GM23338 (cell line): ENCODE data around the gene RIMS4. TPM values are rescaled to one million over a fixed set of nuclear protein-coding genes. Genes with fewer than 3 reads are reported as not detected.

ENCODE experiments used
- ATAC-seq: fragments of 200-7000 bp; cut with Tn5 transposase; 3 replicates; pipeline ENCODE4 v1.9.1; 2020
- DNase-seq: peaks from one replicate; pipeline ENCODE4 v3.0.0-alpha.2; 2015; ENCODE audit warnings: low spot score
- H2AFZ ChIP-seq: fragments of 200-600 bp; sonication (generic); 2 replicates; pipeline ENCODE4 v1.8.0; 2016; ENCODE audit warnings: antibody characterized with exemption, mild to moderate bottlenecking, moderate library complexity
- H3F3A ChIP-seq: fragments of 200-600 bp; sonication (generic); replicated peaks from 2 replicates; pipeline ENCODE4 v1.8.0; 2017; ENCODE audit warnings: antibody characterized with exemption, mixed run types, low read depth
- H3K27ac ChIP-seq: fragments of 200-600 bp; sonication (generic); 2 replicates; pipeline ENCODE4 v1.6.1; 2016; ENCODE audit warnings: low read depth
- H3K27me3 ChIP-seq: fragments of 200-600 bp; sonication (generic); 2 replicates; pipeline ENCODE4 v1.8.0; 2016; ENCODE audit warnings: mild to moderate bottlenecking, mixed run types, moderate library complexity; ENCODE audit not compliant: insufficient read depth
- H3K36me3 ChIP-seq: fragments of 200-600 bp; sonication (generic); 2 replicates; pipeline ENCODE4 v1.8.0; 2016; ENCODE audit warnings: mild to moderate bottlenecking; ENCODE audit not compliant: insufficient read depth
- H3K4me1 ChIP-seq: fragments of 200-600 bp; sonication (generic); 2 replicates; pipeline ENCODE4 v1.8.0; 2016; ENCODE audit warnings: mild to moderate bottlenecking, moderate library complexity; ENCODE audit not compliant: insufficient read depth
- H3K4me2 ChIP-seq: fragments of 200-600 bp; sonication (generic); 2 replicates; pipeline ENCODE4 v1.7.1; 2017; ENCODE audit warnings: mixed run types
- H3K4me3 ChIP-seq: fragments of 200-600 bp; sonication (generic); 2 replicates; pipeline ENCODE4 v1.6.1; 2016; ENCODE audit warnings: mixed run types
- H3K79me2 ChIP-seq: fragments of 200-600 bp; sonication (generic); replicated peaks from 2 replicates; pipeline ENCODE4 v1.8.0; 2017; ENCODE audit warnings: mild to moderate bottlenecking; ENCODE audit not compliant: insufficient read depth
- H3K9me2 ChIP-seq: fragments of 200-600 bp; sonication (generic); 2 replicates; pipeline ENCODE4 v1.8.0; 2017; ENCODE audit not compliant: insufficient read depth
- H4K20me1 ChIP-seq: fragments of 200-600 bp; sonication (generic); replicated peaks from 2 replicates; pipeline ENCODE4 v1.8.0; 2017; ENCODE audit warnings: mild to moderate bottlenecking; ENCODE audit not compliant: insufficient read depth
- H3K27ac Mint-ChIP-seq: 2 replicates; pipeline ENCODE4 v1.8.0; 2020; ENCODE audit warnings: inconsistent platforms, mild to moderate bottlenecking, moderate library complexity, mixed read lengths
- H3K27me3 Mint-ChIP-seq: 3 replicates; pipeline ENCODE4 v1.8.0; 2022; ENCODE audit warnings: low read depth, mild to moderate bottlenecking, moderate library complexity, mixed read lengths, inconsistent platforms; ENCODE audit not compliant: insufficient read depth, poor library complexity
- H3K36me3 Mint-ChIP-seq: 3 replicates; pipeline ENCODE4 v1.8.0; 2021; ENCODE audit warnings: low read depth, mild to moderate bottlenecking, inconsistent platforms, moderate library complexity, mixed read lengths
- H3K4me1 Mint-ChIP-seq: 3 replicates; pipeline ENCODE4 v1.8.0; 2020; ENCODE audit warnings: mild to moderate bottlenecking, inconsistent platforms, mixed read lengths
- H3K4me3 Mint-ChIP-seq: 3 replicates; pipeline ENCODE4 v1.8.0; 2021; ENCODE audit warnings: moderate library complexity, mild to moderate bottlenecking, inconsistent platforms, mixed read lengths
- H3K9me3 Mint-ChIP-seq: 3 replicates; pipeline ENCODE4 v1.8.0; 2020; ENCODE audit warnings: moderate library complexity, mild to moderate bottlenecking, inconsistent platforms, mixed read lengths
- CREB1 ChIP-seq: fragments of 250-450 bp; sonication (Bioruptor Pico); IDR thresholded peaks from 2 replicates; pipeline ENCODE4 v1.5.0; 2020; ENCODE audit warnings: low read depth, mild to moderate bottlenecking, moderate library complexity
- ETS1 ChIP-seq: IDR thresholded peaks from 2 replicates; pipeline ENCODE4 v1.6.1; 2016; ENCODE audit warnings: antibody characterized with exemption
- JUNB ChIP-seq: IDR thresholded peaks from one replicate; pipeline ENCODE4 v1.6.1; 2016; ENCODE audit warnings: antibody characterized with exemption; ENCODE audit not compliant: unreplicated experiment
- POLR2AphosphoS5 ChIP-seq: IDR thresholded peaks from 2 replicates; pipeline ENCODE4 v1.6.1; 2016; ENCODE audit warnings: antibody characterized with exemption, low read depth
- REST ChIP-seq: IDR thresholded peaks from one replicate; pipeline ENCODE4 v1.6.1; 2018; ENCODE audit warnings: antibody characterized with exemption; ENCODE audit not compliant: unreplicated experiment
- ZNF462 ChIP-seq: fragments of 250-450 bp; sonication (Bioruptor Pico); IDR thresholded peaks from 2 replicates; pipeline ENCODE4 v1.5.0; 2020; ENCODE audit warnings: mild to moderate bottlenecking, moderate library complexity
- polyA plus RNA-seq: library from polyadenylated mRNA; unstranded; fragments of >200 nt; fragmentation: Nextera tagmentation; extraction: Ambion mirVana; gene quantifications from 2 replicates; pipeline ENCODE4 v1.2.1, GENCODE V29; 2016
- total RNA-seq: library from RNA; depleted of rRNA; stranded (reverse); fragments of >200 nt; shearing (Covaris generic); gene quantifications from 2 replicates; pipeline ENCODE4 v1.2.3, GENCODE V29; 2014

The RIMS4 gene
- total and polyA plus RNA-seq, 2 experiments from 2014 or later, result 3.5 to 39.7 TPM

- no peak for TF ChIP-seq POLR2AphosphoS5
- TF ChIP-seq JUNB, result no peak
- no peak for TF ChIP-seq ETS1
- TF ChIP-seq ZNF462 (CRISPR knock-in tag), result no peak
These were observed 79.9 kb downstream of the RIMS4 start (continued) for GRCh38 chr20:44730441-44730840.

- Mint-ChIP-seq H3K4me1 (peaks cover 43% of the 10 kb centered on the region), H3K27ac (peak overlapping the region; percentile 72), H3K36me3 (no peaks in the 10 kb centered on the region), H3K4me3 (peak overlapping the region; percentile 31), H3K9me3 (no peaks in the 10 kb centered on the region), H3K27me3 (peaks cover 5% of the 10 kb centered on the region)
- Histone ChIP-seq H2AFZ (no peak overlapping the region), H3K4me3 (no peak overlapping the region), H3K4me1 (peaks cover 23% of the 10 kb centered on the region), H3K27me3 (no peaks in the 10 kb centered on the region), H3K27ac (no peak overlapping the region), H4K20me1 (no peaks in the 10 kb centered on the region), H3K79me2 (no peaks in the 10 kb centered on the region), H3K4me2 (peak overlapping the region; percentile 37), H3K36me3 (no peaks in the 10 kb centered on the region), H3F3A (no peaks in the 10 kb centered on the region), H3K9me2 (no peaks in the 10 kb centered on the region)
- peak; percentile 66 for ATAC-seq
- peak; percentile 70 for DNase-seq
- 0 out of 2 replicates have a peak, but pooled peaks have one; percentile 3 for TF ChIP-seq CREB1 (CRISPR knock-in tag)
- TF ChIP-seq REST, result no peak
These were observed 81.4 kb downstream of the RIMS4 start for GRCh38 chr20:44728801-44729443.
